HepG2 (cell line): ENCODE data around the gene LAPTM4A. TPM values are rescaled to one million over a fixed set of nuclear protein-coding genes. Genes with fewer than 3 reads are reported as not detected.

Experiments used
- ARNTL ChIP-seq: sonication (generic); formaldehyde crosslinking; IDR thresholded peaks from 2 replicates; pipeline ENCODE4 v1.4.0; 2020; ENCODE audit warnings: mild to moderate bottlenecking, missing genetic modification reagents
- ATRX ChIP-seq: sonication (generic); formaldehyde crosslinking; IDR thresholded peaks from 2 replicates; pipeline ENCODE4 v1.4.0; 2020; ENCODE audit warnings: missing genetic modification reagents, borderline replicate concordance
- CBFB ChIP-seq: sonication (generic); formaldehyde crosslinking; IDR thresholded peaks from 2 replicates; pipeline ENCODE4 v1.4.0; 2020; ENCODE audit warnings: missing genetic modification reagents
- CC2D1A ChIP-seq: sonication (generic); formaldehyde crosslinking; IDR thresholded peaks from 2 replicates; pipeline ENCODE4 v1.8.1; 2023; ENCODE audit warnings: mild to moderate bottlenecking, missing genetic modification reagents
- ELF4 ChIP-seq: sonication (generic); formaldehyde crosslinking; IDR thresholded peaks from 2 replicates; pipeline ENCODE4 v1.5.0; 2020; ENCODE audit warnings: missing genetic modification reagents, mild to moderate bottlenecking, moderate library complexity, borderline replicate concordance
- GATAD1 ChIP-seq: IDR thresholded peaks from 2 replicates; pipeline ENCODE4 v1.6.1; 2016; ENCODE audit warnings: missing genetic modification reagents, missing compliant biosample characterization
- KLF13 ChIP-seq: sonication (generic); formaldehyde crosslinking; IDR thresholded peaks from 2 replicates; pipeline ENCODE4 v1.4.0; 2020; ENCODE audit warnings: mild to moderate bottlenecking, missing genetic modification reagents
- MTF2 ChIP-seq: sonication (generic); formaldehyde crosslinking; IDR thresholded peaks from 2 replicates; pipeline ENCODE4 v1.5.0; 2020; ENCODE audit warnings: missing genetic modification reagents, borderline replicate concordance
- RBFOX2 ChIP-seq: fragments of 200-400 bp; formaldehyde crosslinking; IDR thresholded peaks from 2 replicates; pipeline ENCODE4 v1.6.1; 2017; ENCODE audit warnings: low read depth, mild to moderate bottlenecking, low read length
- RFXANK ChIP-seq: IDR thresholded peaks from 2 replicates; pipeline ENCODE4 v1.6.1; 2016
- SMAD9 ChIP-seq: sonication (generic); formaldehyde crosslinking; IDR thresholded peaks from 2 replicates; pipeline ENCODE4 v1.5.1; 2020; ENCODE audit warnings: mild to moderate bottlenecking, missing genetic modification reagents
- SP5 ChIP-seq: IDR thresholded peaks from 2 replicates; pipeline ENCODE4 v1.6.1; 2016; ENCODE audit warnings: low read depth, borderline replicate concordance
- SPEN ChIP-seq: sonication (generic); formaldehyde crosslinking; IDR thresholded peaks from 2 replicates; pipeline ENCODE4 v1.5.1; 2020; ENCODE audit warnings: low read depth, mild to moderate bottlenecking, missing genetic modification reagents
- TEAD2 ChIP-seq: sonication (generic); formaldehyde crosslinking; IDR thresholded peaks from 2 replicates; pipeline ENCODE4 v1.9.0; 2021; ENCODE audit warnings: missing genetic modification reagents
- ZBTB7B ChIP-seq: sonication (generic); formaldehyde crosslinking; IDR thresholded peaks from 2 replicates; pipeline ENCODE4 v1.4.0; 2020; ENCODE audit warnings: missing genetic modification reagents
- ZC3H13 ChIP-seq: sonication (generic); formaldehyde crosslinking; IDR thresholded peaks from 2 replicates; pipeline ENCODE4 v1.8.1; 2023; ENCODE audit warnings: mild to moderate bottlenecking, missing genetic modification reagents, moderate library complexity
- ZNF136 ChIP-seq: sonication (generic); formaldehyde crosslinking; IDR thresholded peaks from 2 replicates; pipeline ENCODE4 v1.8.1; 2022; ENCODE audit warnings: low read depth, mild to moderate bottlenecking, moderate library complexity, missing genetic modification reagents
- ZNF30 ChIP-seq: sonication (generic); formaldehyde crosslinking; IDR thresholded peaks from 2 replicates; pipeline ENCODE4 v1.5.0; 2020; ENCODE audit warnings: mild to moderate bottlenecking, missing genetic modification reagents
- ZNF326 ChIP-seq: sonication (generic); formaldehyde crosslinking; IDR thresholded peaks from 2 replicates; pipeline ENCODE4 v1.4.0; 2020; ENCODE audit warnings: missing genetic modification reagents, borderline replicate concordance
- ZNF329 ChIP-seq: sonication (generic); formaldehyde crosslinking; IDR thresholded peaks from 2 replicates; pipeline ENCODE4 v1.9.0; 2021; ENCODE audit warnings: low read depth, mild to moderate bottlenecking, missing genetic modification reagents
- ZNF556 ChIP-seq: sonication (generic); formaldehyde crosslinking; IDR thresholded peaks from 2 replicates; pipeline ENCODE4 v1.4.0; 2020; ENCODE audit warnings: mild to moderate bottlenecking, missing genetic modification reagents, borderline replicate concordance
- ZNF652 ChIP-seq: IDR thresholded peaks from 2 replicates; pipeline ENCODE4 v1.6.1; 2016; ENCODE audit warnings: low read depth, borderline replicate concordance
- polyA plus RNA-seq, 8 experiments: library from polyadenylated mRNA; depleted of rRNA in 3 of 8; stranded (reverse) in 7 of 8; unstranded in 1 of 8; fragments of >200 nt; fragmentation: Illumina TruSeq in 4 of 8; extraction: Trizol in 4 of 8; gene quantifications; 2 replicates each; pipeline versions ENCODE4 v1.2.1 to v1.2.3, GENCODE V29; 2011 to 2016; ENCODE audit warnings: low read depth in 4 of 8, missing spikeins in 1 of 8, mixed read lengths in 1 of 8; ENCODE audit not compliant: insufficient read depth in 1 of 8
- total RNA-seq, 5 experiments: library from RNA; depleted of rRNA; stranded (reverse); fragments of >200 nt; fragmentation: Illumina TruSeq; extraction: Trizol; gene quantifications; 2 replicates each; pipeline ENCODE4 v1.2.3, GENCODE V29; 2016; ENCODE audit warnings: low read depth in 1 of 5
- TF ChIP-seq, protein P1 (sequence below): sonication (generic); formaldehyde crosslinking; IDR thresholded peaks from 2 replicates; pipeline ENCODE4 v1.8.0; 2022; ENCODE audit warnings: missing genetic modification reagents, mild to moderate bottlenecking, inconsistent platforms, borderline replicate concordance
- TF ChIP-seq, protein P2 (sequence below): sonication (generic); formaldehyde crosslinking; conservative IDR thresholded peaks from 2 replicates; pipeline ENCODE4 v1.5.0; 2020; ENCODE audit warnings: missing genetic modification reagents
- TF ChIP-seq, protein P3 (sequence below): sonication (generic); formaldehyde crosslinking; IDR thresholded peaks from 2 replicates; pipeline ENCODE4 v1.4.0; 2020; ENCODE audit warnings: missing genetic modification reagents, borderline replicate concordance
- TF ChIP-seq, protein P4 (sequence below): sonication (generic); formaldehyde crosslinking; IDR thresholded peaks from 2 replicates; pipeline ENCODE4 v1.4.0; 2020; ENCODE audit warnings: mild to moderate bottlenecking, missing genetic modification reagents
- TF ChIP-seq, protein P5 (sequence below): sonication (generic); formaldehyde crosslinking; IDR thresholded peaks from 2 replicates; pipeline ENCODE4 v1.4.0; 2020; ENCODE audit warnings: missing genetic modification reagents

Gene LAPTM4A
- total and polyA plus RNA-seq, 2 of the 13 experiments (the other 11 are each of a cell fraction or from before 2014, with no cell fraction given), result 116 to 558 TPM

DNA sequence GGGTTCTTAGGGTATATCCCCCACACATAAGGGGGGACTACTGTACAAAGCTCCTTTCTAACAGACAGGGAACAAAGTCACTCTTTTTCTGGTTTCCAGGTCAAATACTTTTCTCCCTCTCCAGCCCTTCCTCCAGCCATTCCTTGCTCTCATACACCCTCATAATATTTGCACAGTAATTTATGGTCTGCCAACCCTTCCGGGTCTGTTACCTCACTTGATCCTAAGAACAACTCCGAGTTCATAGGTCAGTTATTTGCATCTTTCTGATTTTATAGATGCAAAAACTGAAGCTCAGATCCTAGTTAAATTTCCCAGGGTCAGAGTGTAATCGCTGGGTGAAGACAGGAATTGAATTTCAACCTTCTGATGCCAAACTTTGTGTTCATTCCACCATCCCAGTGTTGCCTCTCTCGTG, 24.2 kb downstream of the LAPTM4A start (continued):
- TF ChIP-seq RBFOX2, result no peak
- TF ChIP-seq, protein P1, sequence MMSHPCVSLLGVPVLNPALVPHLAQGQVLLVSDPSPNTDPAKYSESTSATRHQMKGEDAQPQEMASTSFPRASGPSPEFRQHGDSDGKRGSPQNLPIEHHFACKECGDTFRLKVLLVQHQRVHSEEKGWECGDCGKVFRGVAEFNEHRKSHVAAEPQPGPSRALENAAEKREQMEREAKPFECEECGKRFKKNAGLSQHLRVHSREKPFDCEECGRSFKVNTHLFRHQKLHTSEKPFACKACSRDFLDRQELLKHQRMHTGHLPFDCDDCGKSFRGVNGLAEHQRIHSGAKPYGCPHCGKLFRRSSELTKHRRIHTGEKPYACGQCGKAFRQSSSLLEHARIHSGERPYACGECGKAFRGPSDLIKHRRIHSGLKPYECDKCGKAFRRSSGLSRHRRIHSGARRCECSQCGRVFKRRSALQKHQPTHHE (CRISPR knock-in tag), result no peak
- TF ChIP-seq ZC3H13 (CRISPR knock-in tag), result no peak
- no peak for TF ChIP-seq SP5 (CRISPR knock-in tag)
- TF ChIP-seq ZNF652 (CRISPR knock-in tag), result no peak; the same call in 1 of the 2 replicates
- TF ChIP-seq ZNF329 (CRISPR knock-in tag), result no peak
- TF ChIP-seq, protein P2, sequence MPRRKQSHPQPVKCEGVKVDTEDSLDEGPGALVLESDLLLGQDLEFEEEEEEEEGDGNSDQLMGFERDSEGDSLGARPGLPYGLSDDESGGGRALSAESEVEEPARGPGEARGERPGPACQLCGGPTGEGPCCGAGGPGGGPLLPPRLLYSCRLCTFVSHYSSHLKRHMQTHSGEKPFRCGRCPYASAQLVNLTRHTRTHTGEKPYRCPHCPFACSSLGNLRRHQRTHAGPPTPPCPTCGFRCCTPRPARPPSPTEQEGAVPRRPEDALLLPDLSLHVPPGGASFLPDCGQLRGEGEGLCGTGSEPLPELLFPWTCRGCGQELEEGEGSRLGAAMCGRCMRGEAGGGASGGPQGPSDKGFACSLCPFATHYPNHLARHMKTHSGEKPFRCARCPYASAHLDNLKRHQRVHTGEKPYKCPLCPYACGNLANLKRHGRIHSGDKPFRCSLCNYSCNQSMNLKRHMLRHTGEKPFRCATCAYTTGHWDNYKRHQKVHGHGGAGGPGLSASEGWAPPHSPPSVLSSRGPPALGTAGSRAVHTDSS (CRISPR knock-in tag), result no peak
- no peak for TF ChIP-seq SPEN (CRISPR knock-in tag)
- TF ChIP-seq ARNTL (CRISPR knock-in tag), result no peak
- no peak for TF ChIP-seq RFXANK (CRISPR knock-in tag)
- no peak for TF ChIP-seq TEAD2 (CRISPR knock-in tag)
- TF ChIP-seq ATRX (CRISPR knock-in tag), result no peak
- TF ChIP-seq, protein P3, sequence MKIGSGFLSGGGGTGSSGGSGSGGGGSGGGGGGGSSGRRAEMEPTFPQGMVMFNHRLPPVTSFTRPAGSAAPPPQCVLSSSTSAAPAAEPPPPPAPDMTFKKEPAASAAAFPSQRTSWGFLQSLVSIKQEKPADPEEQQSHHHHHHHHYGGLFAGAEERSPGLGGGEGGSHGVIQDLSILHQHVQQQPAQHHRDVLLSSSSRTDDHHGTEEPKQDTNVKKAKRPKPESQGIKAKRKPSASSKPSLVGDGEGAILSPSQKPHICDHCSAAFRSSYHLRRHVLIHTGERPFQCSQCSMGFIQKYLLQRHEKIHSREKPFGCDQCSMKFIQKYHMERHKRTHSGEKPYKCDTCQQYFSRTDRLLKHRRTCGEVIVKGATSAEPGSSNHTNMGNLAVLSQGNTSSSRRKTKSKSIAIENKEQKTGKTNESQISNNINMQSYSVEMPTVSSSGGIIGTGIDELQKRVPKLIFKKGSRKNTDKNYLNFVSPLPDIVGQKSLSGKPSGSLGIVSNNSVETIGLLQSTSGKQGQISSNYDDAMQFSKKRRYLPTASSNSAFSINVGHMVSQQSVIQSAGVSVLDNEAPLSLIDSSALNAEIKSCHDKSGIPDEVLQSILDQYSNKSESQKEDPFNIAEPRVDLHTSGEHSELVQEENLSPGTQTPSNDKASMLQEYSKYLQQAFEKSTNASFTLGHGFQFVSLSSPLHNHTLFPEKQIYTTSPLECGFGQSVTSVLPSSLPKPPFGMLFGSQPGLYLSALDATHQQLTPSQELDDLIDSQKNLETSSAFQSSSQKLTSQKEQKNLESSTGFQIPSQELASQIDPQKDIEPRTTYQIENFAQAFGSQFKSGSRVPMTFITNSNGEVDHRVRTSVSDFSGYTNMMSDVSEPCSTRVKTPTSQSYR (CRISPR knock-in tag), result peak; percentile 73; the same call in 1 of the 2 replicates
- TF ChIP-seq ZNF136, result no peak
- no peak for TF ChIP-seq KLF13 (CRISPR knock-in tag)
- TF ChIP-seq CC2D1A (CRISPR knock-in tag), result no peak
- no peak for TF ChIP-seq ZNF30 (CRISPR knock-in tag)
- TF ChIP-seq, protein P4, sequence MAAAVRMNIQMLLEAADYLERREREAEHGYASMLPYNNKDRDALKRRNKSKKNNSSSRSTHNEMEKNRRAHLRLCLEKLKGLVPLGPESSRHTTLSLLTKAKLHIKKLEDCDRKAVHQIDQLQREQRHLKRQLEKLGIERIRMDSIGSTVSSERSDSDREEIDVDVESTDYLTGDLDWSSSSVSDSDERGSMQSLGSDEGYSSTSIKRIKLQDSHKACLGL (CRISPR knock-in tag), result no peak
- no peak for TF ChIP-seq ZNF326
- no peak for TF ChIP-seq MTF2 (CRISPR knock-in tag)
- 0 out of 2 replicates have a peak, but pooled peaks have one; percentile 21 for TF ChIP-seq ZBTB7B (CRISPR knock-in tag)
- TF ChIP-seq, protein P5, sequence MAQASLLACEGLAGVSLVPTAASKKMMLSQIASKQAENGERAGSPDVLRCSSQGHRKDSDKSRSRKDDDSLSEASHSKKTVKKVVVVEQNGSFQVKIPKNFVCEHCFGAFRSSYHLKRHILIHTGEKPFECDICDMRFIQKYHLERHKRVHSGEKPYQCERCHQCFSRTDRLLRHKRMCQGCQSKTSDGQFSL (CRISPR knock-in tag), result no peak
- TF ChIP-seq ZNF556 (CRISPR knock-in tag), result no peak
- no peak for TF ChIP-seq ELF4 (CRISPR knock-in tag)
- TF ChIP-seq GATAD1 (CRISPR knock-in tag), result 0 out of 2 replicates have a peak, but pooled peaks have one; percentile 23
- TF ChIP-seq CBFB (CRISPR knock-in tag), result no peak
- TF ChIP-seq SMAD9 (CRISPR knock-in tag), result no peak
